Osteoblast (primary cell): ENCODE measurements around the gene JMJD1C. TPM values are rescaled to one million over a fixed set of nuclear protein-coding genes. Genes with fewer than 3 reads are reported as not detected.

ENCODE experiments used
- DNase-seq: peaks from one replicate; pipeline ENCODE4 v3.0.0; 2011; ENCODE audit warnings: low spot score, mixed read lengths; ENCODE audit not compliant: insufficient read length; ENCODE audit errors: missing footprints
- H2AFZ ChIP-seq: 2 replicates; pipeline ENCODE4 v1.6.0; 2011; ENCODE audit warnings: mild to moderate bottlenecking, low read length
- H3K27ac ChIP-seq: 2 replicates; pipeline ENCODE4 v1.5.1; 2011; ENCODE audit warnings: mild to moderate bottlenecking, low read depth, low read length, moderate library complexity
- H3K27me3 ChIP-seq: 2 replicates; pipeline ENCODE4 v1.6.0; 2012; ENCODE audit warnings: mild to moderate bottlenecking, control low read depth, inconsistent platforms, low read length, moderate library complexity; ENCODE audit not compliant: insufficient read depth
- H3K36me3 ChIP-seq: 2 replicates; pipeline ENCODE4 v1.5.1; 2011; ENCODE audit warnings: mild to moderate bottlenecking, low read length, control low read depth, moderate library complexity; ENCODE audit not compliant: insufficient read depth
- H3K4me1 ChIP-seq: 2 replicates; pipeline ENCODE4 v1.5.1; 2011; ENCODE audit warnings: mild to moderate bottlenecking, low read length, control low read depth, moderate library complexity; ENCODE audit not compliant: insufficient read depth
- H3K4me2 ChIP-seq: 2 replicates; pipeline ENCODE4 v1.6.0; 2011; ENCODE audit warnings: mild to moderate bottlenecking, low read length; ENCODE audit not compliant: insufficient read depth
- H3K4me3 ChIP-seq: fragments of 200-600 bp; sonication (generic); 3 replicates; pipeline ENCODE4 v1.5.1; 2012; ENCODE audit warnings: mild to moderate bottlenecking, low read length, inconsistent platforms; ENCODE audit not compliant: insufficient read depth
- H3K79me2 ChIP-seq: 2 replicates; pipeline ENCODE4 v1.6.0; 2012; ENCODE audit warnings: mild to moderate bottlenecking, low read length, control low read depth, inconsistent platforms; ENCODE audit not compliant: insufficient read depth
- H3K9me3 ChIP-seq: 2 replicates; pipeline ENCODE4 v1.5.1; 2011; ENCODE audit warnings: low read depth, low read length, control low read depth
- H4K20me1 ChIP-seq: 2 replicates; pipeline ENCODE4 v1.6.0; 2012; ENCODE audit warnings: mild to moderate bottlenecking, low read length, control low read depth; ENCODE audit not compliant: insufficient read depth
- total RNA-seq: library from RNA; depleted of rRNA; stranded (reverse); fragments of >200 nt; gene quantifications from 2 replicates; pipeline ENCODE4 v1.2.3, GENCODE V29; 2012
- TF ChIP-seq, protein P1 (sequence below): IDR thresholded peaks from 2 replicates; pipeline ENCODE4 v1.5.1; 2011; ENCODE audit warnings: mild to moderate bottlenecking, low read depth, low read length, moderate library complexity; ENCODE audit errors: extremely low read depth

Gene JMJD1C
- total RNA-seq, 1 donor: 92.6 TPM

DNA sequence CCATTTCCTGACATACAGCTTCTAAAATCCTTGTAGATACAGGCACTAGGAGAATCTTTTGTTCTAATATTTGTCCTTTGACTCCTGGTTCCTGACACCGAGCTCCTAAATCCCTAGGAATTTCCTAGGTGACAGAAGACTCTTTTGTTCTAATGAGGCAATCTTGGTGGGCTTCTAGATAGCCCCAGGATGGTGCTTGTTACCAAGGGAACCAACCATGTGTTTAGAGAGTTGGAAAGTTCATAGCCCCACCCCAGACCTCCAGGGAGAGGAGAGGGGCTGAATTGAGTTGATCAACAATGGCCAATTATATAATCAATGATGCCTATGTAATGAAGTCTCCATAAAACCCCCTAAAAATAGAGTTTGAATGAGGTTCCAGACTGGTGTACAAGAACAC is 145.1 kb downstream of the JMJD1C start:
- Histone ChIP-seq H2AFZ (no peak overlapping the region), H3K4me2 (no peak overlapping the region), H3K4me3 (no peak overlapping the region), H3K27me3 (no peaks in the 10 kb centered on the region), H3K36me3 (no peaks in the 10 kb centered on the region), H3K27ac (no peak overlapping the region), H3K4me1 (no peaks in the 10 kb centered on the region), H3K9me3 (no peaks in the 10 kb centered on the region), H3K79me2 (peaks cover 56% of the 10 kb centered on the region), H4K20me1 (peaks cover 16% of the 10 kb centered on the region)
- no peak for DNase-seq
- TF ChIP-seq, protein P1, sequence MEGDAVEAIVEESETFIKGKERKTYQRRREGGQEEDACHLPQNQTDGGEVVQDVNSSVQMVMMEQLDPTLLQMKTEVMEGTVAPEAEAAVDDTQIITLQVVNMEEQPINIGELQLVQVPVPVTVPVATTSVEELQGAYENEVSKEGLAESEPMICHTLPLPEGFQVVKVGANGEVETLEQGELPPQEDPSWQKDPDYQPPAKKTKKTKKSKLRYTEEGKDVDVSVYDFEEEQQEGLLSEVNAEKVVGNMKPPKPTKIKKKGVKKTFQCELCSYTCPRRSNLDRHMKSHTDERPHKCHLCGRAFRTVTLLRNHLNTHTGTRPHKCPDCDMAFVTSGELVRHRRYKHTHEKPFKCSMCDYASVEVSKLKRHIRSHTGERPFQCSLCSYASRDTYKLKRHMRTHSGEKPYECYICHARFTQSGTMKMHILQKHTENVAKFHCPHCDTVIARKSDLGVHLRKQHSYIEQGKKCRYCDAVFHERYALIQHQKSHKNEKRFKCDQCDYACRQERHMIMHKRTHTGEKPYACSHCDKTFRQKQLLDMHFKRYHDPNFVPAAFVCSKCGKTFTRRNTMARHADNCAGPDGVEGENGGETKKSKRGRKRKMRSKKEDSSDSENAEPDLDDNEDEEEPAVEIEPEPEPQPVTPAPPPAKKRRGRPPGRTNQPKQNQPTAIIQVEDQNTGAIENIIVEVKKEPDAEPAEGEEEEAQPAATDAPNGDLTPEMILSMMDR: no peak

DNA sequence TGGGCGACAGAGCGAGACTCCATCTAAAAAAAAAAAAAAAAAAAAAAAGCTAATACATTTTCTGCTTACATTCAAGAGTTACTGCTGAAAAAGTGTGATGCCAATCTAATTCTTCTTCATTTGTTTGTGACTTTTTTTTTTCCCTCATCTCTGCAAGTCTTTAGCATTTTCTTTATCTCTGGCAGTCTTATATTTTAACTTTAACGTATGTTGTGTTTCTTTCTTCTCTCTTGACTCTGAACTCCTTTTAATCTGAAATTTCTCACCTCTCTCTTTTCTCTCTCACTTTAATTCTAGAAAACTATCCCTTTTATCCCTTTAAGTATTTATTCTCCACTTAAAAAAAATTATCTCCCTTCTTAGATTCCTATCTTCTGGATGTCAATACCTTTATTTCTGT is 146.5 kb downstream of the JMJD1C start:
- Histone ChIP-seq H3K4me2 (no peak overlapping the region), H2AFZ (no peak overlapping the region), H3K4me1 (no peaks in the 10 kb centered on the region), H3K9me3 (no peaks in the 10 kb centered on the region), H3K36me3 (no peaks in the 10 kb centered on the region), H3K27ac (no peak overlapping the region), H4K20me1 (peaks cover 12% of the 10 kb centered on the region), H3K79me2 (peaks cover 50% of the 10 kb centered on the region), H3K4me3 (no peak overlapping the region), H3K27me3 (no peaks in the 10 kb centered on the region)
- TF ChIP-seq, protein P1: no peak
- no peak for DNase-seq

DNA sequence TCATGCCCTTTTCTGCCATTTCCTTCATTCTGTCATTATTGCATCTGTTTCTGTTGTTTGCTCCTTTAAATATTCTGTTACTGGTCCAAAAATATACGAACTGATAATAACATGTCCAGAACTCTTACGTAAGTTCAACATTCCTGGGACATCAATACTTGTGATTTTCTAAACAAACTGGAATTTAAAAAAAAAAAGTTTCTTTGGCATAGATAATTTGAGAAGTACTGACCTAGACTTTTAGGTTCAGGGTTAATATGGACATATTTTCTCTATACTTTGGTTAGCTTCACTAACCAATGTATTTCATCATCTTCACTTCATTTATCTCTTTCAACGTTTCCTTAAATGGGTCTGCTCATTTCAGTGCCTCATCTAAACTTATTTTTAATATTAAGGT is 147.3 kb downstream of the JMJD1C start:
- no peaks in the 10 kb centered on the region for H3K27me3 ChIP-seq
- TF ChIP-seq, protein P1: no peak
- no peak overlapping the region for H3K4me3 ChIP-seq
- H3K9me3 ChIP-seq: no peaks in the 10 kb centered on the region
- peaks cover 12% of the 10 kb centered on the region for H4K20me1 ChIP-seq
- H3K79me2 ChIP-seq: peaks cover 43% of the 10 kb centered on the region
- H2AFZ ChIP-seq: no peak overlapping the region
- no peak overlapping the region for H3K27ac ChIP-seq
- H3K4me1 ChIP-seq: no peaks in the 10 kb centered on the region
- H3K4me2 ChIP-seq: no peak overlapping the region
- DNase-seq: no peak
- no peaks in the 10 kb centered on the region for H3K36me3 ChIP-seq

DNA sequence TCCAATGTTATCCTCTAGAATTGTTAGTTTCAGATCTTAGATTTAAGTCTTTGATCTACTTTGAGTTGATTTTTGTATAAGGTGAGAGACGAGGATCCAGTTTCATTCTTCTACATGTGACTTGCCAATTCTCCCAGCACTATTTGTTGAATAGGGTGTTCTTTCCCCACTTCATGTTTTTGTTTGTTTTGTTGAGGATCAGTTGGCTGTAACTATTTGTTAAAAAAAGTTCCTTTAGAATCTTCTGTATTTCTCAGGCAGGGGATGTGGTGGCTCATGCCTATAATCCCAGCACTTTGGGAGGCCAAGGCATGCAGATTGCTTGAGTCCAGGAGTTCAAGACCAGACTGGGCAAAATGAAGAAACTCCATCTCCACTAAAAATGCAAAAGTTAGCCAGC is 151.8 kb downstream of the JMJD1C start:
- no peak overlapping the region for H2AFZ ChIP-seq
- no peak for DNase-seq
- H3K4me1 ChIP-seq: no peaks in the 10 kb centered on the region
- TF ChIP-seq, protein P1: no peak
- H3K4me2 ChIP-seq: no peak overlapping the region
- no peak overlapping the region for H3K27ac ChIP-seq
- peaks cover 3% of the 10 kb centered on the region for H4K20me1 ChIP-seq
- H3K9me3 ChIP-seq: no peaks in the 10 kb centered on the region
- no peaks in the 10 kb centered on the region for H3K27me3 ChIP-seq
- no peak overlapping the region for H3K4me3 ChIP-seq
- peaks cover 39% of the 10 kb centered on the region for H3K79me2 ChIP-seq
- no peaks in the 10 kb centered on the region for H3K36me3 ChIP-seq
